Uterus (tissue), 4 donors: ENCODE data around the gene ADAMTS14. TPM values are rescaled to one million over a fixed set of nuclear protein-coding genes. Genes with fewer than 3 reads are reported as not detected.

ENCODE experiments used
- DNase-seq, 2 donors: peaks; one replicate each; pipeline ENCODE4 v3.0.0-alpha.2; 2019 to 2020
- H3K27ac ChIP-seq, 2 donors: fragments of 200-600 bp; sonication (generic); 1 replicate in 1 of 2; 2 replicates in 1 of 2; pipeline ENCODE4 v1.5.1; 2016 to 2018
- H3K27me3 ChIP-seq, 2 donors: fragments of 200-600 bp; sonication (generic); one replicate each; pipeline ENCODE4 v1.5.1; 2018 to 2019; ENCODE audit warnings: control low read depth in 1 of 2
- H3K36me3 ChIP-seq, 2 donors: fragments of 200-600 bp; sonication (generic); one replicate each; pipeline ENCODE4 v1.5.1; 2019; ENCODE audit warnings: control low read depth in 1 of 2
- H3K4me1 ChIP-seq, 2 donors: fragments of 200-600 bp; sonication (generic); one replicate each; pipeline ENCODE4 v1.5.1; 2018 to 2019; ENCODE audit warnings: control low read depth in 1 of 2
- H3K4me3 ChIP-seq, 2 donors: fragments of 200-600 bp; sonication (generic); 1 replicate in 1 of 2; 2 replicates in 1 of 2; pipeline ENCODE4 v1.5.1; 2018 to 2019; ENCODE audit warnings: mild to moderate bottlenecking in 1 of 2
- H3K9me3 ChIP-seq, 2 donors: fragments of 200-600 bp; sonication (generic); one replicate each; pipeline ENCODE4 v1.5.1; 2019; ENCODE audit warnings: control low read depth in 1 of 2
- CTCF ChIP-seq, 4 experiments: fragments of 200-600 bp in 2 of 4; fragments of 450-650 bp in 2 of 4; sonication (generic) in 2 of 4; IDR thresholded peaks; one replicate each; pipeline ENCODE4 v1.5.1; 2016 to 2019; ENCODE audit warnings: antibody characterized with exemption in 4 of 4, mild to moderate bottlenecking in 2 of 4, moderate library complexity in 1 of 4
- POLR2A ChIP-seq, 2 donors: fragments of 450-650 bp; IDR thresholded peaks; one replicate each; pipeline ENCODE4 v1.6.1; 2016; ENCODE audit warnings: antibody characterized with exemption in 2 of 2, mild to moderate bottlenecking in 1 of 2, moderate library complexity in 1 of 2
- intact Hi-C: fragments of 100-400 bp; cut with DNase I; formaldehyde crosslinking; loops from one replicate; pipeline ENCODE4 v1.15.1; 2023; ENCODE audit warnings: low total_unique reads
- total RNA-seq, 4 donors: library from RNA; depleted of rRNA in 3 of 4; stranded (reverse); fragments of >200 nt in 3 of 4; gene quantifications; one replicate each; pipeline versions ENCODE4 v1.1.0 to v1.2.4, GENCODE V29; 2014 to 2023
- donor health status: DM: yes; HTN: yes; CAD: no.

The ADAMTS14 gene
- total RNA-seq: 1 to 10 TPM in 1 of 4 donors, under 1 TPM in 1, not detected in 2; 0.18 to 3.7 TPM

- Histone ChIP-seq H3K27ac (no peak within 1 kb of the TSS), H3K9me3 (no peaks in the 10 kb centered on the region), H3K36me3 (no peaks in the 10 kb centered on the region), H3K27me3 (no peaks in the 10 kb centered on the region), H3K4me3 (peak within 1 kb of the TSS in 1 of 2 donors; percentile 12), H3K4me1 (no peaks in the 10 kb centered on the region)
- intact Hi-C loops: no loop called here
- DNase-seq: no peak
- TF ChIP-seq CTCF (IDR thresholded peaks at IDR 0.05): no peak
- TF ChIP-seq POLR2A (IDR thresholded peaks at IDR 0.05): no peak
Measured at GRCh38 chr10:70672165-70673042, at the start of gene ADAMTS14. ADAMTS14 (plus strand) TSS chr10:70672506; CDS start chr10:70672803, 297 bp downstream.

- no peak for DNase-seq
- intact Hi-C loops: no loop called here
Measured at GRCh38 chr10:70622541-70622940, 49.8 kb upstream of the ADAMTS14 start.

GRCh38 chr10:70622981-70623844 lies 49.1 kb upstream of the ADAMTS14 start:
- H3K27ac ChIP-seq: no peak overlapping the region
- intact Hi-C loops: no loop called here
- H3K4me1 ChIP-seq: no peaks in the 10 kb centered on the region
- peaks cover 0 to 10% of the 10 kb centered on the region in 2 donors for H3K9me3 ChIP-seq
- H3K36me3 ChIP-seq: no peaks in the 10 kb centered on the region
- H3K4me3 ChIP-seq: no peak overlapping the region
- no peaks in the 10 kb centered on the region for H3K27me3 ChIP-seq
- DNase-seq: no peak
- no peak for TF ChIP-seq CTCF (IDR thresholded peaks at IDR 0.05)
- TF ChIP-seq POLR2A (IDR thresholded peaks at IDR 0.05): no peak

More at GRCh38 chr10:70622541-70622940, 49.8 kb upstream of the ADAMTS14 start:
- Histone ChIP-seq H3K9me3 (peaks cover 0 to 10% of the 10 kb centered on the region in 2 donors), H3K4me1 (no peaks in the 10 kb centered on the region), H3K36me3 (no peaks in the 10 kb centered on the region), H3K27me3 (no peaks in the 10 kb centered on the region), H3K27ac (no peak overlapping the region), H3K4me3 (no peak overlapping the region)
- TF ChIP-seq POLR2A (IDR thresholded peaks at IDR 0.05): no peak
- TF ChIP-seq CTCF (IDR thresholded peaks at IDR 0.05): no peak

- H3K4me3 ChIP-seq: no peak overlapping the region
- H3K4me1 ChIP-seq: no peaks in the 10 kb centered on the region
- intact Hi-C loops: no loop called here
- peaks cover 0 to 4% of the 10 kb centered on the region in 2 donors for H3K9me3 ChIP-seq
- no peak overlapping the region for H3K27ac ChIP-seq
- no peak for TF ChIP-seq POLR2A (IDR thresholded peaks at IDR 0.05)
- TF ChIP-seq CTCF (IDR thresholded peaks at IDR 0.05): no peak
- no peaks in the 10 kb centered on the region for H3K36me3 ChIP-seq
- H3K27me3 ChIP-seq: no peaks in the 10 kb centered on the region
- no peak for DNase-seq
Measured at GRCh38 chr10:70626056-70626455, 46.2 kb upstream of the ADAMTS14 start.
